HEK293 (cell line): Measurements from ENCODE around the gene HLA-DQA1.

Source experiments
- HOXC10 ChIP-seq: sonication (generic); formaldehyde crosslinking; IDR thresholded peaks from 2 replicates; pipeline ENCODE4 v1.8.1; 2023; ENCODE audit warnings: mild to moderate bottlenecking, missing genetic modification reagents
- PATZ1 ChIP-seq: fragments of 450-650 bp; formaldehyde crosslinking; IDR thresholded peaks from 2 replicates; pipeline ENCODE4 v1.5.1; 2016; ENCODE audit warnings: missing biosample characterization, missing genetic modification characterization
- PRDM2 ChIP-seq: fragments of 450-650 bp; formaldehyde crosslinking; IDR thresholded peaks from 2 replicates; pipeline ENCODE4 v1.5.1; 2016; ENCODE audit warnings: missing biosample characterization, missing genetic modification characterization, borderline replicate concordance
- TCF7L2 ChIP-seq: IDR thresholded peaks from 2 replicates; pipeline ENCODE4 v1.6.1; 2011; ENCODE audit warnings: low read depth, mild to moderate bottlenecking, inconsistent platforms, low read length, moderate library complexity, borderline replicate concordance
- ZNF114 ChIP-seq: fragments of 450-650 bp; formaldehyde crosslinking; IDR thresholded peaks from 2 replicates; pipeline ENCODE4 v1.5.0; 2017; ENCODE audit warnings: missing biosample characterization, missing genetic modification characterization
- ZNF174 ChIP-seq: fragments of 450-650 bp; formaldehyde crosslinking; IDR thresholded peaks from 2 replicates; pipeline ENCODE4 v1.5.0; 2017; ENCODE audit warnings: missing biosample characterization, mild to moderate bottlenecking, missing genetic modification characterization
- ZNF2 ChIP-seq: fragments of 450-650 bp; formaldehyde crosslinking; IDR thresholded peaks from 2 replicates; pipeline ENCODE4 v1.5.1; 2016; ENCODE audit warnings: missing biosample characterization, missing genetic modification characterization
- ZNF221 ChIP-seq: fragments of 450-650 bp; formaldehyde crosslinking; IDR thresholded peaks from 2 replicates; pipeline ENCODE4 v1.5.1; 2017; ENCODE audit warnings: missing biosample characterization, missing genetic modification characterization, borderline replicate concordance
- ZNF324 ChIP-seq: fragments of 450-650 bp; formaldehyde crosslinking; IDR thresholded peaks from 2 replicates; pipeline ENCODE4 v1.5.1; 2016; ENCODE audit warnings: missing biosample characterization, missing genetic modification characterization
- ZNF544 ChIP-seq: fragments of 450-650 bp; formaldehyde crosslinking; IDR thresholded peaks from 2 replicates; pipeline ENCODE4 v1.5.0; 2017; ENCODE audit warnings: missing biosample characterization, missing genetic modification characterization
- ZNF654 ChIP-seq: fragments of 450-650 bp; formaldehyde crosslinking; IDR thresholded peaks from 2 replicates; pipeline ENCODE4 v1.5.1; 2016; ENCODE audit warnings: low read depth, missing biosample characterization, missing genetic modification characterization
- ZNF768 ChIP-seq: fragments of 450-650 bp; formaldehyde crosslinking; IDR thresholded peaks from 2 replicates; pipeline ENCODE4 v1.5.1; 2018; ENCODE audit warnings: missing biosample characterization, mild to moderate bottlenecking, missing genetic modification characterization
- ZNF830 ChIP-seq: fragments of 450-650 bp; IDR thresholded peaks from 2 replicates; pipeline ENCODE4 v1.5.0; 2018; ENCODE audit warnings: missing biosample characterization, missing genetic modification characterization, low read depth, mild to moderate bottlenecking, moderate library complexity
- ZSCAN16 ChIP-seq: fragments of 450-650 bp; formaldehyde crosslinking; IDR thresholded peaks from 2 replicates; pipeline ENCODE4 v1.5.1; 2016; ENCODE audit warnings: missing biosample characterization, missing genetic modification characterization
- TF ChIP-seq, protein P1 (sequence below): fragments of 450-650 bp; formaldehyde crosslinking; IDR thresholded peaks from 2 replicates; pipeline ENCODE4 v1.5.1; 2016; ENCODE audit warnings: missing biosample characterization, missing genetic modification characterization
- TF ChIP-seq, protein P2 (sequence below): fragments of 450-650 bp; formaldehyde crosslinking; IDR thresholded peaks from 2 replicates; pipeline ENCODE4 v1.5.1; 2016; ENCODE audit warnings: missing biosample characterization, missing genetic modification characterization, low read depth

The HLA-DQA1 gene

GRCh38 chr6:32639440-32640394 lies 2.5 kb downstream of the HLA-DQA1 start (continued):
- TF ChIP-seq PRDM2 (no peak), ZNF830 (tag by site-specific recombination) (no peak), ZNF654 (tag by site-specific recombination) (no peak), TCF7L2 (no peak), ZNF324 (no peak), HOXC10 (CRISPR knock-in tag) (no peak), ZNF2 (tag by site-specific recombination) (no peak), ZSCAN16 (no peak), ZNF768 (no peak), ZNF221 (tag by site-specific recombination) (no peak), ZNF114 (no peak), ZNF544 (no peak), ZNF174 (tag by site-specific recombination) (no peak), PATZ1 (tag by site-specific recombination) (no peak)
- TF ChIP-seq, protein P1, sequence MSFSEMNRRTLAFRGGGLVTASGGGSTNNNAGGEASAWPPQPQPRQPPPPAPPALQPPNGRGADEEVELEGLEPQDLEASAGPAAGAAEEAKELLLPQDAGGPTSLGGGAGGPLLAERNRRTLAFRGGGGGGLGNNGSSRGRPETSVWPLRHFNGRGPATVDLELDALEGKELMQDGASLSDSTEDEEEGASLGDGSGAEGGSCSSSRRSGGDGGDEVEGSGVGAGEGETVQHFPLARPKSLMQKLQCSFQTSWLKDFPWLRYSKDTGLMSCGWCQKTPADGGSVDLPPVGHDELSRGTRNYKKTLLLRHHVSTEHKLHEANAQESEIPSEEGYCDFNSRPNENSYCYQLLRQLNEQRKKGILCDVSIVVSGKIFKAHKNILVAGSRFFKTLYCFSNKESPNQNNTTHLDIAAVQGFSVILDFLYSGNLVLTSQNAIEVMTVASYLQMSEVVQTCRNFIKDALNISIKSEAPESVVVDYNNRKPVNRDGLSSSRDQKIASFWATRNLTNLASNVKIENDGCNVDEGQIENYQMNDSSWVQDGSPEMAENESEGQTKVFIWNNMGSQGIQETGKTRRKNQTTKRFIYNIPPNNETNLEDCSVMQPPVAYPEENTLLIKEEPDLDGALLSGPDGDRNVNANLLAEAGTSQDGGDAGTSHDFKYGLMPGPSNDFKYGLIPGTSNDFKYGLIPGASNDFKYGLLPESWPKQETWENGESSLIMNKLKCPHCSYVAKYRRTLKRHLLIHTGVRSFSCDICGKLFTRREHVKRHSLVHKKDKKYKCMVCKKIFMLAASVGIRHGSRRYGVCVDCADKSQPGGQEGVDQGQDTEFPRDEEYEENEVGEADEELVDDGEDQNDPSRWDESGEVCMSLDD = no peak
- TF ChIP-seq, protein P2, sequence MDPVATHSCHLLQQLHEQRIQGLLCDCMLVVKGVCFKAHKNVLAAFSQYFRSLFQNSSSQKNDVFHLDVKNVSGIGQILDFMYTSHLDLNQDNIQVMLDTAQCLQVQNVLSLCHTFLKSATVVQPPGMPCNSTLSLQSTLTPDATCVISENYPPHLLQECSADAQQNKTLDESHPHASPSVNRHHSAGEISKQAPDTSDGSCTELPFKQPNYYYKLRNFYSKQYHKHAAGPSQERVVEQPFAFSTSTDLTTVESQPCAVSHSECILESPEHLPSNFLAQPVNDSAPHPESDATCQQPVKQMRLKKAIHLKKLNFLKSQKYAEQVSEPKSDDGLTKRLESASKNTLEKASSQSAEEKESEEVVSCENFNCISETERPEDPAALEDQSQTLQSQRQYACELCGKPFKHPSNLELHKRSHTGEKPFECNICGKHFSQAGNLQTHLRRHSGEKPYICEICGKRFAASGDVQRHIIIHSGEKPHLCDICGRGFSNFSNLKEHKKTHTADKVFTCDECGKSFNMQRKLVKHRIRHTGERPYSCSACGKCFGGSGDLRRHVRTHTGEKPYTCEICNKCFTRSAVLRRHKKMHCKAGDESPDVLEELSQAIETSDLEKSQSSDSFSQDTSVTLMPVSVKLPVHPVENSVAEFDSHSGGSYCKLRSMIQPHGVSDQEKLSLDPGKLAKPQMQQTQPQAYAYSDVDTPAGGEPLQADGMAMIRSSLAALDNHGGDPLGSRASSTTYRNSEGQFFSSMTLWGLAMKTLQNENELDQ (tag by site-specific recombination) = no peak
